ENCODE data around the gene ARHGAP22.

GRCh38 chr10:48601789-48602188 is 3.1 kb downstream of the ARHGAP22 start:
- TF ChIP-seq EZH2 (IDR thresholded peaks at IDR 0.05; ENCODE audit: borderline replicate concordance, low read length) (no peak), CTCF (conservative IDR thresholded peaks at IDR 0.05 in 1 of 2, IDR thresholded peaks at IDR 0.05 in 1 of 2; ENCODE audit: extremely low read depth in 1 of 2, insufficient read depth in 1 of 2, low read depth in 1 of 2, low read length in 2 of 2) (no peak)
